ENCODE data around the gene AURKB.
"Not testable (repeated sequence)": the region's sequence is repeated elsewhere in the genome, so short reads cannot be mapped to it uniquely, and the experiment has no call there.

The AURKB gene

DNA sequence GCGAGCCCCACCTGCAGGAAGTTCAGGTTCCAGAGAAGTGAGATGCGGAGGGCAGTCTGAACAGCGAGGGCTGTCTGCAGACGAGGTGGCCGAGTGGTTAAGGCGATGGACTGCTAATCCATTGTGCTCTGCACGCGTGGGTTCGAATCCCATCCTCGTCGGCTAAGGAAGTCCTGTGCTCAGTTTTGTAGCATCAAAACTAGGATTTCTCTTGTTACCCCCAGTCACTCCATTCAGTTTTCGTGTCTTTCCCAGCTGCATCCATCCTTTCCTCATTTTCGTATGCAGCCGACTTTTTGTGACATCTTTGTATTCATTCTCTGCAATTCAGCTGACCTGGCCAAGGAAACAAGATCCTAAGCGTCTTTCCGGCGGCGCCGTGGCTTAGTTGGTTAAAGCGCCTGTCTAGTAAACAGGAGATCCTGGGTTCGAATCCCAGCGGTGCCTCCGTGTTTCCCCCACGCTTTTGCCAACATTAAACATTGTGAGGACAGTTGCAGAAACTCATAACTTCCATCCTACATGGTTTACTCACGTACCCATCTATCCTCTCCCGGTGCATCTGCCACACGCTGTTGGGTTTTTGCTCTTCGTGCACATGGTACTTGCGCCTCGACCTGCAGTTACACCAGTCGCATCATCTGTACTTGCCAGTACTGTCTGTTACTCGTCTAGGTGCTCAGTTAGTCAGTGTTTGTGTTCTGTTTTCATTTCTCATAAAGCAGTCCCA is 23.4 kb downstream of the AURKB start:
- no peaks in the 10 kb centered on the region for H3K27me3 ChIP-seq (ENCODE audit: control insufficient read depth in 1 of 2, insufficient read depth in 2 of 2, low read length in 2 of 2)
- H3K36me3 ChIP-seq (ENCODE audit: control insufficient read depth in 2 of 2, insufficient read depth in 2 of 2, low read length in 2 of 2): no peaks in the 10 kb centered on the region
- no peaks in the 10 kb centered on the region for H3K9me3 ChIP-seq (ENCODE audit: control insufficient read depth in 2 of 2, low read length in 2 of 2)
- peak overlapping the region; percentile 95 to 97 for H3K4me3 ChIP-seq (ENCODE audit: low read length in 2 of 2)
- peak overlapping the region; percentile 86 for H3K9ac ChIP-seq (ENCODE audit: low read length in 2 of 2)
- peaks cover 50% of the 10 kb centered on the region for H3K4me1 ChIP-seq (ENCODE audit: control insufficient read depth, insufficient read depth, low read length)
- peak overlapping the region; percentile 87 for H3K27ac ChIP-seq (ENCODE audit: low read length)

DNA sequence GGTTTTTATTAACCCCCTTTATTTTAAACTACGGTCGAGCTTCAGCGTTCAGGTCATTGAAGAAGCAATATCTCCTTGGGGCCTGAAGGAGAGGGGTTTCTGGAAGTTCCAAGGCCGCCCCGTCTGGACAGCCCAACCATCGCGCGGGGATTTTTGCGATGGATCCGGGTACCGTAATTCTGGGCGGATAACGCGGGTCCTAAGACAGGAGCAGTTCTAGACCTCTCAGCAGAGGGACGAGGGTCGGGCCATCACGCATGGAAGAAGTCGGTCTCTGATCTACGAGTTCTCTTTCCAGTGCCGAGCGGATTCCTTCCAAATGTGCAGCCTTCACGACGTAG is 24.0 kb downstream of the AURKB start:
- Histone ChIP-seq H3K4me3 (ENCODE audit: low read length in 2 of 2) (peak overlapping the region; percentile 95 to 97), H3K4me1 (ENCODE audit: control insufficient read depth, insufficient read depth, low read length) (peaks cover 44% of the 10 kb centered on the region), H3K9me3 (ENCODE audit: control insufficient read depth in 2 of 2, low read length in 2 of 2) (no peaks in the 10 kb centered on the region), H3K36me3 (ENCODE audit: control insufficient read depth in 2 of 2, insufficient read depth in 2 of 2, low read length in 2 of 2) (no peaks in the 10 kb centered on the region), H3K9ac (ENCODE audit: low read length in 2 of 2) (peak overlapping the region; percentile 86), H3K27me3 (ENCODE audit: control insufficient read depth in 1 of 2, insufficient read depth in 2 of 2, low read length in 2 of 2) (no peaks in the 10 kb centered on the region), H3K27ac (ENCODE audit: low read length) (peak overlapping the region; percentile 87)

DNA sequence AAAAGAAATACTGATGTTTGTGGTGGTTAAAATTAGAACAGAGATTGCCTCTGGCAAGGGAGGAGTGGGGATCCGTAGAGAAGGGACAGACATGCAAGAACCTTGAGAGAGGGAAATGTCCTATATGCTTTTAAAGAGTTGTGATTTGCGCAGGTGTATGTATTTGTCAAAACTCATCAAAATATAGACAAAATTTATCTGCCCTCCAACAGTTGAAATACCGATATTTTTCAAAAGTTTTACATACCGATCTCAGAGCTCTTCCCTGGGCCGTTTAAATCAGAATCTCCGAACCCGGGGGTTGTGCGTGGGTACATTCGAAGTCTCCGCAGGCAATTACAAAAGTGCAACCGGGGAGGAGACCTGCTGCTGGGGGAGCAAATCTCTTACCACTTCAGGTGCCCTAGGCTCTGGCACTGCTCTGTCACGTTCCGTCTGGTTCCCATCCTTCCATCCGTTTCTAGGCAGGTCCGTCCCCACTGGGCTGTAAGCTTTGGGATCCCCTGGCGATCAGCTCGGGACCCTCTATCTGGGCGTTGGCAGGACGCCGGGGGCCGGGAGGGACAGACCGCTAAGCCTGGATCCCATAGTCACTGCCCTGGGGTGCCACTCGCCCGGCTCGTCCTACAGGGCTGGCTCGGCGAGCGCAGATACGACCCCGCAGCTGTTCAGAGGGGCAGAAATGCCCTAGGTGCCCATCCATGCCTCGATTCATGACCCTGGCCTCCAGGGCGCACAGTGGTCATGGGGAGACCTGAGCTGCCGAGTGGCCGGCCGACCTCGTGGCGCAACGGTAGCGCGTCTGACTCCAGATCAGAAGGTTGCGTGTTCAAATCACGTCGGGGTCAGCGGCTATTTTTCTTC is 24.6 kb downstream of the AURKB start:
- peaks cover 41% of the 10 kb centered on the region for H3K4me1 ChIP-seq (ENCODE audit: control insufficient read depth, insufficient read depth, low read length)
- no peaks in the 10 kb centered on the region for H3K36me3 ChIP-seq (ENCODE audit: control insufficient read depth in 2 of 2, insufficient read depth in 2 of 2, low read length in 2 of 2)
- peak overlapping the region; percentile 86 for H3K9ac ChIP-seq (ENCODE audit: low read length in 2 of 2)
- no peaks in the 10 kb centered on the region for H3K9me3 ChIP-seq (ENCODE audit: control insufficient read depth in 2 of 2, low read length in 2 of 2)
- H3K27me3 ChIP-seq (ENCODE audit: control insufficient read depth in 1 of 2, insufficient read depth in 2 of 2, low read length in 2 of 2): no peaks in the 10 kb centered on the region
- H3K27ac ChIP-seq (ENCODE audit: low read length): peak overlapping the region; percentile 87
- peak overlapping the region; percentile 95 to 97 for H3K4me3 ChIP-seq (ENCODE audit: low read length in 2 of 2)

DNA sequence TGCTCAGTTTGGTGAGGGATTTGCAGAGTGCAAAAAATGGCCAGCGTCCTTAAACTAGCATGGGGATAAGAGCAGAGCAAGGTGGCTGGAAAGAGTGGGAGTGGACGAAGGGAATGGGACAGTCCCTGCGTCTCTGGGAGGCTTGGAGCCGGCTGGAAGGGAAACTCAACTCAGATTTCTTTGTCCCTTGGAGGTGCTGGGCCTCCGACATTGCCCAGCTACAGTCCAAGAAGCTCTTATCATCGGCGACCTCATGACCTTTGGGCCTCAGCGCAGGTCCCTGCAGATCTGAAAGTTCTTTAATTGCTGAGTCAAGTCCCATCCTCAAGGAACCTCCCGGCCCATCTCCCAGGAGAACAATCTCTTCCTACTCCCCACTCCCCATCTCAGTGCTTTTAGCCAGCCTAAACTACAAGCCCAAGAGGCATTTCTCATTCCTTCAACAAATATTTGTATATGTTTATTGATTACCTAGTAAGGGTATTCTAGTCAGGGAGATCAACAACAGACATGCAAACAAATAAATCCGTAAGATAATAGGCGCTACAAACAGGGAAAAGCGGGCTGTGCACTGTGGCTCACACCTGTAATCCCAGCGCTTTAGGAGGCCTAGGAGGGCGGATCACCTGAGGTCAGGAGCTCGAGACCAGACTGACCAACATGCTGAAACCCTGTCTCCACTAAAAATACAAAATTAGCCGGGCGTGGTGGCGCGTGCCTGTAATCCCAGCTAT is 33.2 kb downstream of the AURKB start:
- Histone ChIP-seq H3K36me3 (ENCODE audit: control insufficient read depth in 2 of 2, insufficient read depth in 2 of 2, low read length in 2 of 2) (no peaks in the 10 kb centered on the region), H3K27me3 (ENCODE audit: control insufficient read depth in 1 of 2, insufficient read depth in 2 of 2, low read length in 2 of 2) (no peaks in the 10 kb centered on the region), H3K9ac (ENCODE audit: low read length in 2 of 2) (peak overlapping the region; percentile 85 to 88), H3K4me3 (ENCODE audit: low read length in 2 of 2) (peak overlapping the region; percentile 86 to 90), H3K27ac (ENCODE audit: low read length) (peak overlapping the region; percentile 67), H3K9me3 (ENCODE audit: control insufficient read depth in 2 of 2, low read length in 2 of 2) (no peaks in the 10 kb centered on the region), H3K4me1 (ENCODE audit: control insufficient read depth, insufficient read depth, low read length) (peaks cover 28% of the 10 kb centered on the region)

DNA sequence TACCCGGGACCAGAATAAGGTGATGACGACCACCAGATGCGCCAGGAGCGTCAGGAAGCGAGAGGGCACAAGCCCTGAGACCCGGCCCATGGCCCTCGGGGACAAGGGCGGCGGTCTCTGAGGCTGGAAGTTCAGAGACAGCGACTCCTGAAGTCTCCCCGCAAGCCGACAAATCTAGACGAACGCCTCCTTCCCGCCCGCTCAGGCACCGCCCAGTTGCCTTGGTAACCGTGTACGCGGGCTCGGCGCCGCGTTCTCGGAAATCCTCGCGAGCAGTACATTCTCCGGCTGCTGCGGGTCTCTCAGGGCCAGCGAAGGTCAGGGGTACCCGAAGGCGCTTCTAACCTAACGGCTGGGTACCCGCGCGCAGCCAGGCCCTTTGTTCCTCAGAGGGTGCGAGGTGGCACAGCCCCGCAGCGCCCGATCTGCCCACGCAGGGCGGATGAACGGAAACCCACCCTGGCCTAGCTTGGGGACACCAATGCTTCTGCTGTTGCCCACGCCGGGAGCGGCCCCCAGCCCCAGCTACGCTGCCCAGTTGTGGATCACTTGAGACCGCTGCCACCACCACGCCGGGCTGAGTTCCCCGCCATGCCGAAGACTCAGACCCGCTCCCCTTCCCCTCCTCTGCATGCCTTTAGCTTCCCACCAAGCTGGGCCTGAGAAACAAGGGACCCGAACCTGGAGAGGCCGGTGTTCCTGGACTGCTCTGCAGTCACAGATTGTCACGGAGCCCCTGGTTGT is 34.0 kb downstream of the AURKB start, which contains the start of gene TMEM107:
Gene TMEM107, minus strand, starts transcription at position 184 of the 744 bp plus-strand sequence. Its CDS starts 94 bp downstream, at position 90.
- peak within 1 kb of the TSS; percentile 85 to 88 for H3K9ac ChIP-seq (ENCODE audit: low read length in 2 of 2)
- no peaks in the 10 kb centered on the region for H3K9me3 ChIP-seq (ENCODE audit: control insufficient read depth in 2 of 2, low read length in 2 of 2)
- peaks cover 28% of the 10 kb centered on the region for H3K4me1 ChIP-seq (ENCODE audit: control insufficient read depth, insufficient read depth, low read length)
- no peaks in the 10 kb centered on the region for H3K27me3 ChIP-seq (ENCODE audit: control insufficient read depth in 1 of 2, insufficient read depth in 2 of 2, low read length in 2 of 2)
- H3K36me3 ChIP-seq (ENCODE audit: control insufficient read depth in 2 of 2, insufficient read depth in 2 of 2, low read length in 2 of 2): no peaks in the 10 kb centered on the region
- H3K4me3 ChIP-seq (ENCODE audit: low read length in 2 of 2): peak within 1 kb of the TSS; percentile 86 to 90
- H3K27ac ChIP-seq (ENCODE audit: low read length): peak within 1 kb of the TSS; percentile 67

DNA sequence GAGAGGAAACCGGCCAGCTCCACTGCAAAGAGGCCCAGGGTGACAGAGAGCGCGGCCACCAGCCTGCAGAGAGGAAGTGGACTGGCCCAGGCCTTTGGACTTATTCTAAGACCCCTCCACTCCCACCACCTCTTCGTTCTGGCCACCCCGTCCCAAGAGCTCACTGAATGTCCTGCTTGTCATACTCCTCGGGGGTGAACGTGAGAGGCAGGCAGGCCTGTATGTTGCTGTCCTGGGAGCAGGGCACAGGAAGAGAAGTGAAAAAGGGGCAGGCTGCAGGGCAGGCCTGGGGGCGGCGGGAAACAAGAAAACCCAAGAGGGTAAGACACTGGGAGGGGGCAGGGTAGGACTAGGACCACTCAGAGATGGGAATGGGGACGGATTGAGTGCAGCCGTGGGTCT is 34.6 kb downstream of the AURKB start:
- Histone ChIP-seq H3K4me1 (ENCODE audit: control insufficient read depth, insufficient read depth, low read length) (peaks cover 28% of the 10 kb centered on the region), H3K36me3 (ENCODE audit: control insufficient read depth in 2 of 2, insufficient read depth in 2 of 2, low read length in 2 of 2) (no peaks in the 10 kb centered on the region), H3K27me3 (ENCODE audit: control insufficient read depth in 1 of 2, insufficient read depth in 2 of 2, low read length in 2 of 2) (no peaks in the 10 kb centered on the region)

DNA sequence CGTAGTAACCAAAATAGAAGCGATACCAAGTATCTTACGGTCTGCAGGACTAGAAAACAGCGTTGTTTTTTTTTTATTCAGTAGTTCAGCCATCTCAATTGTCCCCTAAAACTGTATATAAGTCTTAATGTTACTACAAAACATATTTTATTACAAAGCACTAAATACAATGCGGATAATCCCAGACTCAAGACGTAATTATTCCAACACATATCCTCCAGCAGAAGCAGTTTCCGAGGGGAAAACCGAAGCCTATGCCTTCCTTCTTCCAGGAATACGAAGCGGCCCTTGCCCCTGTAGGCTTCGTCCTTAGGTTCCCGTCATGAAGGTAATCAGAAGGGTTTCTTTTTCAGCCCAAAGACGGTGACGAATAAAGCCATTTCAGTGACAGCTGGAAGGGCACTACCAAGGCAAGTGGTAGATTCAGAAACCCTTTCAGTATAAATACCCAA is 36.5 kb downstream of the AURKB start:
- H3K4me3 ChIP-seq (ENCODE audit: low read length in 2 of 2): peak overlapping the region; percentile 64 to 72
- peak overlapping the region; percentile 89 for H3K27ac ChIP-seq (ENCODE audit: low read length)
- peak overlapping the region; percentile 82 to 92 for H3K9ac ChIP-seq (ENCODE audit: low read length in 2 of 2)
- H3K9me3 ChIP-seq (ENCODE audit: control insufficient read depth in 2 of 2, low read length in 2 of 2): no peaks in the 10 kb centered on the region
- peaks cover 28% of the 10 kb centered on the region for H3K4me1 ChIP-seq (ENCODE audit: control insufficient read depth, insufficient read depth, low read length)
- no peaks in the 10 kb centered on the region for H3K27me3 ChIP-seq (ENCODE audit: control insufficient read depth in 1 of 2, insufficient read depth in 2 of 2, low read length in 2 of 2)
- H3K36me3 ChIP-seq (ENCODE audit: control insufficient read depth in 2 of 2, insufficient read depth in 2 of 2, low read length in 2 of 2): no peaks in the 10 kb centered on the region

More for the DNA sequence above, 34.6 kb downstream of the AURKB start:
- Histone ChIP-seq H3K4me3 (ENCODE audit: low read length in 2 of 2) (peak overlapping the region; percentile 86 to 90), H3K27ac (ENCODE audit: low read length) (peak overlapping the region; percentile 67), H3K9me3 (ENCODE audit: control insufficient read depth in 2 of 2, low read length in 2 of 2) (no peaks in the 10 kb centered on the region), H3K9ac (ENCODE audit: low read length in 2 of 2) (peak overlapping the region; percentile 85 to 88)

DNA sequence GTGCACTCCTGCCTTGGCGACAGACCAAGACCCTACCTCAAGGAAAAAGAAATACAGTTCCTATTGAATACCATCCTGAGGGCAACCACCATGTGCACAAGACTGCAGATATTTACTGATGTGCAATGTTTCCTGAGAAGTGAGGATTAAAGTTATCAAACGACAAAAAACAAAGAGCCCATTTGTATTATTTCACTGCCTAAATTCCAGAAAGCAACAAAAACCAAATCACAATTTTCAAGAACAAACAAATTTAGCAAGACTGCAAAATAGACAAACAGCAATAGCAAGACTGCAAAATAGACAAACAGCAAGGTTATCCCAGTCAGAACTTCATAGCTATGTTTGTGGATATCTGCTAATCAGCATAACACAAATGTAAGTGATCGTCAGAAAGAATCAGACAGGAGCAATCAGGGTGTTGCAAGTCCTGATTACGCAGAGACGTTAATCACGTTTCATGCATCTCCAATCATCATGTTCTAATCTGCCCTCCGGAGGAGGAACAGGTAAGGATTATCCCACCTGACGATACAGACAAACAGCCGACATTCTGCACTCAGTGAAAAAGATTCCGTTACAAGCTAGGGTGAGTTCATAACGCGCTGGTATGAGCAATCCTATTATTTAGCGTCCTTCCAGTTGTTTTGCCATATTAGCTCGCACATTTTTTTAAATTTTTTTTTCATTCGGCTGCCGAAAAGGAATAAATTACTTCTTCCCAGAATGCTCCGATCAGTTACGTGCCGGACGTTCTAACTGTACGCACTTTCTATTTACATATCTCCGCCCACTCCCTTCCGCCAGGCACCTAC is 37.1 kb downstream of the AURKB start:
- Histone ChIP-seq H3K9me3 (ENCODE audit: control insufficient read depth in 2 of 2, low read length in 2 of 2) (no peaks in the 10 kb centered on the region), H3K9ac (ENCODE audit: low read length in 2 of 2) (peak overlapping the region; percentile 82 to 92), H3K27ac (ENCODE audit: low read length) (peak overlapping the region; percentile 89), H3K4me3 (ENCODE audit: low read length in 2 of 2) (peak overlapping the region; percentile 64 to 72), H3K27me3 (ENCODE audit: control insufficient read depth in 1 of 2, insufficient read depth in 2 of 2, low read length in 2 of 2) (no peaks in the 10 kb centered on the region), H3K36me3 (ENCODE audit: control insufficient read depth in 2 of 2, insufficient read depth in 2 of 2, low read length in 2 of 2) (no peaks in the 10 kb centered on the region), H3K4me1 (ENCODE audit: control insufficient read depth, insufficient read depth, low read length) (peaks cover 28% of the 10 kb centered on the region)

DNA sequence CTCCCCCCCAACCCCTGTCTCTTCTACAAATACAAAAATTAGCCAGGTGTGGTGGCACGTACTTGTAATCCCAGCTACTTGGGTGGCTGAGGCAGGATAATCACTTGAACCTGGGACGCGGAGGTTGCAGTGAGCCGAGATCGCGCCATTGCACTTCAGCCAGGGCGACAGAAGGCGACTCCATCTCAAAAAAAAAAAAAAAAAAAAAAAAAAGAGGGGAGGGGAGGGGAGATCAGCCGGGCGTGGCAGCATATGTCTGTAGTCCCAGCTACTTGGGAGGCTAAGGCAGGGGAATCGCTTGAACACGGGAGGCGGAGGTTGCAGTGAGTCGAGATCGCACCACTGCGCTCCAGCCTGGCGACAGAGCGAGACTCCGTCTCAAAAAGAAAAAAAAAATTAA is 40.2 kb downstream of the AURKB start:
- H3K36me3 ChIP-seq (ENCODE audit: control insufficient read depth in 2 of 2, insufficient read depth in 2 of 2, low read length in 2 of 2); H3K9me3 ChIP-seq (ENCODE audit: control insufficient read depth in 2 of 2, low read length in 2 of 2); H3K4me3 ChIP-seq (ENCODE audit: low read length in 2 of 2); H3K4me1 ChIP-seq (ENCODE audit: control insufficient read depth, insufficient read depth, low read length); H3K27me3 ChIP-seq (ENCODE audit: control insufficient read depth in 1 of 2, insufficient read depth in 2 of 2, low read length in 2 of 2); H3K27ac ChIP-seq (ENCODE audit: low read length); H3K9ac ChIP-seq (ENCODE audit: low read length in 2 of 2): not testable (repeated sequence)

Measured in stomach smooth muscle (tissue), 2 donors.